IPS-11a (cell line): ENCODE results near the gene ACTN1.

ENCODE experiments used
- H3K4me3 ChIP-seq: one replicate; pipeline ENCODE4 v1.5.1; 2013; ENCODE audit warnings: low read depth, low read length, control low read depth

ACTN1 gene

GRCh38 chr14:68937471-68938270, 41.4 kb downstream of the ACTN1 start:
- H3K4me3 ChIP-seq, result no peak overlapping the region

GRCh38 chr14:68936980-68937379, 42.1 kb downstream of the ACTN1 start:
- no peak overlapping the region for H3K4me3 ChIP-seq

- H3K4me3 ChIP-seq, result no peak overlapping the region
Observed at GRCh38 chr14:68936476-68936875, 42.6 kb downstream of the ACTN1 start.

- no peak overlapping the region for H3K4me3 ChIP-seq
Observed at GRCh38 chr14:68935761-68936214, 43.3 kb downstream of the ACTN1 start.

GRCh38 chr14:68934066-68934465, 45.0 kb downstream of the ACTN1 start:
- no peak overlapping the region for H3K4me3 ChIP-seq

GRCh38 chr14:68932686-68933085, 46.4 kb downstream of the ACTN1 start:
- no peak overlapping the region for H3K4me3 ChIP-seq

GRCh38 chr14:68932231-68932630, 46.9 kb downstream of the ACTN1 start:
- H3K4me3 ChIP-seq, result no peak overlapping the region

- H3K4me3 ChIP-seq, result no peak overlapping the region
Observed at GRCh38 chr14:68931474-68932051, 47.5 kb downstream of the ACTN1 start.

- H3K4me3 ChIP-seq, result no peak overlapping the region
Observed at GRCh38 chr14:68931063-68931462, 48.0 kb downstream of the ACTN1 start.

GRCh38 chr14:68929623-68930307, 49.3 kb downstream of the ACTN1 start:
- H3K4me3 ChIP-seq, result no peak overlapping the region

GRCh38 chr14:68928770-68929550, 50.1 kb downstream of the ACTN1 start:
- H3K4me3 ChIP-seq, result no peak overlapping the region

- no peak overlapping the region for H3K4me3 ChIP-seq
Observed at GRCh38 chr14:68927956-68928675, 51.0 kb downstream of the ACTN1 start.

- no peak overlapping the region for H3K4me3 ChIP-seq
Observed at GRCh38 chr14:68927089-68927488, 52.0 kb downstream of the ACTN1 start.

GRCh38 chr14:68926236-68926635, 52.9 kb downstream of the ACTN1 start:
- no peak overlapping the region for H3K4me3 ChIP-seq

GRCh38 chr14:68925373-68925772, 53.7 kb downstream of the ACTN1 start:
- H3K4me3 ChIP-seq, result no peak overlapping the region

GRCh38 chr14:68924186-68925158, 54.6 kb downstream of the ACTN1 start:
- no peak overlapping the region for H3K4me3 ChIP-seq

GRCh38 chr14:68922886-68923285, 56.2 kb downstream of the ACTN1 start:
- no peak overlapping the region for H3K4me3 ChIP-seq

- H3K4me3 ChIP-seq, result no peak overlapping the region
Observed at GRCh38 chr14:68922201-68922621, 56.9 kb downstream of the ACTN1 start.

- H3K4me3 ChIP-seq, result no peak overlapping the region
Observed at GRCh38 chr14:68921666-68922065, 57.4 kb downstream of the ACTN1 start.
